IMR-90 (cell line): Measurements from ENCODE around the gene TNS1. TPM values are rescaled to one million over a fixed set of nuclear protein-coding genes. Genes with fewer than 3 reads are reported as not detected.

Source experiments
- ATAC-seq: fragments of 200-7000 bp; cut with Tn5 transposase; 2 replicates; pipeline ENCODE4 v1.9.1; 2020; ENCODE audit warnings: low read depth, mild to moderate bottlenecking, moderate library complexity
- BruUV-seq: library from RNA; stranded (reverse); fragments of 400-500 nt; replicated peaks from 2 replicates; lab custom pipeline; 2021; lab: Mats Ljungman, UMichigan
- CTCF ChIA-PET: fragments of 300-600 bp; formaldehyde crosslinking; extraction: SDS; loops from one replicate; lab custom pipeline; 2021; ENCODE audit warnings: antibody characterized with exemption; lab: Yijun Ruan, JAX
- POLR2A ChIA-PET: fragments of 300-600 bp; sonication (Branson Sonifier 250); formaldehyde crosslinking; loops from one replicate; lab custom pipeline; 2022; ENCODE audit warnings: antibody characterized with exemption; ENCODE audit not compliant: unreplicated experiment; lab: Charles Lee
- DNase-seq: peaks from one replicate; pipeline ENCODE4 v3.0.0; 2013
- H2AFZ ChIP-seq: replicated peaks from 2 replicates; pipeline ENCODE3; 2013; ENCODE audit warnings: low read length, mild to moderate bottlenecking; ENCODE audit not compliant: poor library complexity
- H2AK5ac ChIP-seq: 2 replicates; pipeline ENCODE4 v1.6.1; 2013; ENCODE audit warnings: low read depth, low read length, inconsistent platforms
- H2AK9ac ChIP-seq: replicated peaks from 2 replicates; pipeline ENCODE3; 2013; ENCODE audit warnings: mild to moderate bottlenecking, low read depth, low read length, moderate library complexity; ENCODE audit not compliant: poor library complexity
- H2BK120ac ChIP-seq: 2 replicates; pipeline ENCODE4 v1.6.1; 2013; ENCODE audit warnings: low read depth, low read length, inconsistent platforms
- H2BK15ac ChIP-seq: 3 replicates; pipeline ENCODE4 v1.6.1; 2013; ENCODE audit warnings: low read depth, low read length, inconsistent platforms
- H2BK20ac ChIP-seq: 2 replicates; pipeline ENCODE4 v1.6.1; 2013; ENCODE audit warnings: low read depth, mild to moderate bottlenecking, inconsistent platforms, low read length, moderate library complexity
- H2BK5ac ChIP-seq: 2 replicates; pipeline ENCODE4 v1.6.1; 2013; ENCODE audit warnings: mild to moderate bottlenecking, low read depth, low read length, inconsistent platforms; ENCODE audit not compliant: poor library complexity, severe bottlenecking
- H3K14ac ChIP-seq: replicated peaks from 2 replicates; pipeline ENCODE4 v1.6.1; 2013; ENCODE audit warnings: low read depth, low read length, inconsistent platforms
- H3K18ac ChIP-seq: 2 replicates; pipeline ENCODE4 v1.6.1; 2013; ENCODE audit warnings: low read depth, low read length, control low read depth
- H3K23ac ChIP-seq: 2 replicates; pipeline ENCODE4 v1.6.1; 2013; ENCODE audit warnings: low read depth, low read length, inconsistent platforms
- H3K27ac ChIP-seq: 2 replicates; pipeline ENCODE4 v1.5.1; 2013; ENCODE audit warnings: mild to moderate bottlenecking, control low read depth, low read length; ENCODE audit not compliant: insufficient read depth
- H3K27me3 ChIP-seq: 2 replicates; pipeline ENCODE4 v1.6.1; 2013; ENCODE audit warnings: low read length; ENCODE audit not compliant: control insufficient read depth, insufficient read depth
- H3K36me3 ChIP-seq: 2 replicates; pipeline ENCODE4 v1.6.1; 2013; ENCODE audit warnings: low read length, mixed read lengths; ENCODE audit not compliant: control insufficient read depth, insufficient read depth
- H3K4ac ChIP-seq: 2 replicates; pipeline ENCODE4 v1.6.1; 2013; ENCODE audit warnings: low read depth, low read length, inconsistent platforms
- H3K4me1 ChIP-seq: 2 replicates; pipeline ENCODE4 v1.6.1; 2013; ENCODE audit warnings: low read length, mixed read lengths; ENCODE audit not compliant: control insufficient read depth, insufficient read depth
- H3K4me2 ChIP-seq: 2 replicates; pipeline ENCODE4 v1.6.1; 2013; ENCODE audit warnings: low read depth, mild to moderate bottlenecking, control low read depth, low read length, moderate library complexity
- H3K4me3 ChIP-seq: 2 replicates; pipeline ENCODE4 v1.5.1; 2013; ENCODE audit warnings: low read depth, mild to moderate bottlenecking, control low read depth, low read length, moderate library complexity; ENCODE audit not compliant: insufficient read depth
- H3K56ac ChIP-seq: 2 replicates; pipeline ENCODE4 v1.6.1; 2013; ENCODE audit warnings: low read length, inconsistent platforms; ENCODE audit not compliant: insufficient read depth; ENCODE audit errors: extremely low read depth
- H3K79me1 ChIP-seq, 2 experiments: 2 replicates each; pipeline ENCODE4 v1.6.1; 2013; ENCODE audit warnings: low read length in 2 of 2, inconsistent platforms in 1 of 2, low read depth in 1 of 2
- H3K9ac ChIP-seq: 2 replicates; pipeline ENCODE4 v1.6.1; 2013; ENCODE audit warnings: low read depth, low read length, control low read depth
- H3K9me1 ChIP-seq: 2 replicates; pipeline ENCODE4 v1.6.1; 2013; ENCODE audit warnings: low read length, inconsistent platforms; ENCODE audit not compliant: insufficient read depth
- H3K9me3 ChIP-seq: 2 replicates; pipeline ENCODE4 v1.6.1; 2013; ENCODE audit warnings: low read length; ENCODE audit not compliant: control insufficient read depth, insufficient read depth
- H4K20me1 ChIP-seq: 2 replicates; pipeline ENCODE4 v1.6.1; 2013; ENCODE audit warnings: low read length, inconsistent platforms; ENCODE audit not compliant: insufficient read depth
- H4K5ac ChIP-seq: 2 replicates; pipeline ENCODE4 v1.6.1; 2013; ENCODE audit warnings: mild to moderate bottlenecking, low read depth, low read length, control low read depth
- H4K8ac ChIP-seq, 2 experiments: 2 replicates each; pipeline ENCODE4 v1.6.1; 2013; ENCODE audit warnings: low read depth in 2 of 2, low read length in 2 of 2, control low read depth in 1 of 2, inconsistent platforms in 1 of 2
- H4K91ac ChIP-seq: 2 replicates; pipeline ENCODE4 v1.6.1; 2013; ENCODE audit warnings: low read depth, low read length, inconsistent platforms; ENCODE audit not compliant: insufficient read depth
- ELK1 ChIP-seq: fragments of 150-350 bp; IDR thresholded peaks from 2 replicates; pipeline ENCODE4 v1.6.1; 2016; ENCODE audit warnings: low read depth, mild to moderate bottlenecking, low read length, moderate library complexity, borderline replicate concordance
- MAFK ChIP-seq: IDR thresholded peaks from 2 replicates; pipeline ENCODE4 v1.6.1; 2012; ENCODE audit warnings: low read depth, low read length, improper control_type of control experiment
- POLR2A ChIP-seq: IDR thresholded peaks from 2 replicates; pipeline ENCODE4 v1.6.1; 2012; ENCODE audit warnings: mild to moderate bottlenecking, low read depth, low read length
- WGBS, 2 experiments: methylation state at CpG; one replicate each; pipeline versions ENCODE4 v1.1.5 to v1.1.7; 2013; ENCODE audit warnings: missing lambda C conversion rate in 2 of 2; ENCODE audit not compliant: insufficient read length in 1 of 2; ENCODE audit errors: extremely low coverage in 2 of 2; 5-methylcytosine and 5-hydroxymethylcytosine counted together
- dilution Hi-C: fragments of 300-500 bp; cut with HindIII; formaldehyde crosslinking; loops from one replicate; pipeline ENCODE4 v1.14.3; 2018; ENCODE audit warnings: low sequenced_read_pairs; ENCODE audit not compliant: unreplicated experiment
- in situ Hi-C: fragments of 300-500 bp; cut with MboI; formaldehyde crosslinking; loops from 3 replicates; pipeline ENCODE4 v1.14.3; 2019; ENCODE audit warnings: low sequenced_read_pairs, inconsistent platforms, mixed read lengths
- intact Hi-C: fragments of 100-400 bp; cut with micrococcal nuclease; formaldehyde crosslinking; loops from 2 replicates; pipeline ENCODE4 v1.10.0; 2022
- polyA plus RNA-seq, 3 experiments: library from polyadenylated mRNA; depleted of rRNA; stranded (reverse); fragments of >200 nt; gene quantifications; 2 replicates each; pipeline ENCODE4 v1.2.3, GENCODE V29; 2012; ENCODE audit warnings: low replicate concordance in 1 of 3
- total RNA-seq: library from RNA; depleted of rRNA; stranded (reverse); fragments of >200 nt; gene quantifications from 2 replicates; pipeline ENCODE4 v1.2.3, GENCODE V29; 2012

Gene TNS1
- total and polyA plus RNA-seq, 2 of the 4 experiments (the other 2 are of a cell fraction), result 41.1 to 45.2 TPM

GRCh38 chr2:217840522-217840921 is 162.3 kb downstream of the TNS1 start:
- H4K20me1 ChIP-seq, result peaks cover 59% of the 10 kb centered on the region
- no peak overlapping the region for H3K27ac ChIP-seq
- H2BK5ac ChIP-seq, result no peak overlapping the region
- H4K8ac ChIP-seq, result no peak overlapping the region
- H3K27me3 ChIP-seq, result no peaks in the 10 kb centered on the region
- dilution Hi-C loops (no loop called here), in situ Hi-C loops (no loop called here), intact Hi-C loops (no loop called here)
- no peak overlapping the region for H3K4ac ChIP-seq
- H3K4me2 ChIP-seq, result no peak overlapping the region
- no peak overlapping the region for H3K23ac ChIP-seq
- peaks cover 27 to 71% of the 10 kb centered on the region in 2 experiments for H3K79me1 ChIP-seq
- no peak overlapping the region for H3K4me3 ChIP-seq
- ChIA-PET POLR2A (no interaction called here), CTCF (no interaction called here)
- H2BK120ac ChIP-seq, result no peak overlapping the region
- no peak for DNase-seq
- H2BK15ac ChIP-seq, result no peak overlapping the region
- no peak overlapping the region for H3K18ac ChIP-seq
- H3K9me1 ChIP-seq, result peaks cover 28% of the 10 kb centered on the region
- no peak overlapping the region for H2AK9ac ChIP-seq
- no peak overlapping the region for H2AK5ac ChIP-seq
- peaks cover 13% of the 10 kb centered on the region for H3K4me1 ChIP-seq
- TF ChIP-seq MAFK (no peak), POLR2A (no peak), ELK1 (no peak)
- no peak overlapping the region for H4K5ac ChIP-seq
- H3K36me3 ChIP-seq, result peaks cover 26% of the 10 kb centered on the region
- peaks cover 5% of the 10 kb centered on the region for H3K9me3 ChIP-seq
- BruUV-seq, result no TSS peak
- H3K56ac ChIP-seq, result no peak overlapping the region
- no peak overlapping the region for H2BK20ac ChIP-seq
- no peak overlapping the region for H3K14ac ChIP-seq
- no peak overlapping the region for H2AFZ ChIP-seq
- no peak for ATAC-seq
- H3K9ac ChIP-seq, result no peak overlapping the region
- H4K91ac ChIP-seq, result no peak overlapping the region
- WGBS, 2 experiments, result 100% methylated on average over 1 of the region's 3 CpGs; no CpG with 5 or more reads in 1 of the 2 experiments
